ENCODE measurements around the gene ABLIM1.

- TF ChIP-seq CTCF (IDR thresholded peaks at IDR 0.05), result no peak
- TF ChIP-seq POLR2AphosphoS5 (IDR thresholded peaks at IDR 0.05), result no peak
These were observed 262.6 kb downstream of the ABLIM1 start for GRCh38 chr10:114395366-114396022.
